Measurements from ENCODE around the gene ANKH. TPM values are rescaled to one million over a fixed set of nuclear protein-coding genes. Genes with fewer than 3 reads are reported as not detected.
A peak's percentile ranks its signal among the peaks of the same experiment; 100 is the strongest.

The ANKH gene
- polyA plus RNA-seq, 3 donors: 2.4 to 6.3 (median 3.1) TPM

GRCh38 chr5:14696851-14697250 is 174.7 kb downstream of the ANKH start:
- no peak overlapping the region for H3K9ac ChIP-seq (ENCODE audit: insufficient read depth, low read length, poor library complexity, severe bottlenecking)
- H4K20me1 ChIP-seq (ENCODE audit: insufficient read depth, low read length): peaks cover 63% of the 10 kb centered on the region
- WGBS (ENCODE audit: insufficient coverage): 100% methylated on average over 2 of the region's 3 CpGs
- no peaks in the 10 kb centered on the region for H3K27me3 ChIP-seq (ENCODE audit: control insufficient read depth in 2 of 2, insufficient read depth in 2 of 2, low read length in 2 of 2)
- H3K4me3 Mint-ChIP-seq: no peak overlapping the region
- peaks cover 80 to 87% of the 10 kb centered on the region in 2 donors for H3K36me3 Mint-ChIP-seq
- H3K79me2 ChIP-seq (ENCODE audit: insufficient read depth, low read length): no peaks in the 10 kb centered on the region
- no peaks in the 10 kb centered on the region for H3K9me3 ChIP-seq (replicated peaks in 1 of 2; ENCODE audit: control insufficient read depth in 1 of 2, insufficient read depth in 1 of 2, low read length in 2 of 2)
- H3K36me3 ChIP-seq (replicated peaks in 1 of 2; ENCODE audit: control insufficient read depth in 1 of 2, insufficient read depth in 2 of 2, low read length in 2 of 2): peaks cover 69 to 93% of the 10 kb centered on the region in 2 donors
- no peaks in the 10 kb centered on the region for H3K9me3 Mint-ChIP-seq
- no peak for DNase-seq
- no peak overlapping the region for H3K4me3 ChIP-seq (replicated peaks in 1 of 3; ENCODE audit: low read depth in 2 of 3, low read length in 3 of 3)
- no peak for TF ChIP-seq CTCF (IDR thresholded peaks at IDR 0.05)
- no peak overlapping the region for H2AFZ ChIP-seq (ENCODE audit: insufficient read depth, low read depth, low read length, poor library complexity, severe bottlenecking)
- peaks cover 7% of the 10 kb centered on the region for H3K4me1 Mint-ChIP-seq
- H3K27ac ChIP-seq (ENCODE audit: low read depth in 1 of 2, low read length in 2 of 2): no peak overlapping the region
- H3K4me1 ChIP-seq (ENCODE audit: control insufficient read depth in 1 of 2, insufficient read depth in 2 of 2, low read length in 2 of 2): peaks cover 8% of the 10 kb centered on the region in 2 donors
- no peak overlapping the region for H3K4me2 ChIP-seq (replicated peaks; ENCODE audit: extremely low read depth, low read length, poor library complexity, severe bottlenecking)
- peaks cover 0 to 2% (median 0%) of the 10 kb centered on the region in 3 donors for H3K27me3 Mint-ChIP-seq (ENCODE audit: low read depth in 3 of 3)
- H3K27ac Mint-ChIP-seq: peak overlapping the region in 1 of 7 donors; percentile 65
- intact Hi-C loops (cut with micrococcal nuclease): no loop called here

- Mint-ChIP-seq H3K9me3 (no peaks in the 10 kb centered on the region), H3K4me1 (peaks cover 5% of the 10 kb centered on the region), H3K27ac (no peak overlapping the region), H3K27me3 (ENCODE audit: low read depth in 3 of 3) (no peaks in the 10 kb centered on the region), H3K4me3 (no peak overlapping the region), H3K36me3 (peaks cover 82 to 86% of the 10 kb centered on the region in 2 donors)
- no peaks in the 10 kb centered on the region for H3K79me2 ChIP-seq (ENCODE audit: insufficient read depth, low read length)
- no peak for DNase-seq
- H4K20me1 ChIP-seq (ENCODE audit: insufficient read depth, low read length): peaks cover 56% of the 10 kb centered on the region
- H3K9me3 ChIP-seq (replicated peaks in 1 of 2; ENCODE audit: control insufficient read depth in 1 of 2, insufficient read depth in 1 of 2, low read length in 2 of 2): no peaks in the 10 kb centered on the region
- H3K4me3 ChIP-seq (replicated peaks in 1 of 3; ENCODE audit: low read depth in 2 of 3, low read length in 3 of 3): no peak overlapping the region
- no peaks in the 10 kb centered on the region for H3K27me3 ChIP-seq (ENCODE audit: control insufficient read depth in 2 of 2, insufficient read depth in 2 of 2, low read length in 2 of 2)
- H2AFZ ChIP-seq (ENCODE audit: insufficient read depth, low read depth, low read length, poor library complexity, severe bottlenecking): no peak overlapping the region
- H3K9ac ChIP-seq (ENCODE audit: insufficient read depth, low read length, poor library complexity, severe bottlenecking): no peak overlapping the region
- peaks cover 5% of the 10 kb centered on the region in 2 donors for H3K4me1 ChIP-seq (ENCODE audit: control insufficient read depth in 1 of 2, insufficient read depth in 2 of 2, low read length in 2 of 2)
- intact Hi-C loops (cut with micrococcal nuclease): no loop called here
- H3K27ac ChIP-seq (ENCODE audit: low read depth in 1 of 2, low read length in 2 of 2): no peak overlapping the region
- no CpG with 5 or more reads among the region's 1 CpG for WGBS (ENCODE audit: insufficient coverage)
- peaks cover 72 to 93% of the 10 kb centered on the region in 2 donors for H3K36me3 ChIP-seq (replicated peaks in 1 of 2; ENCODE audit: control insufficient read depth in 1 of 2, insufficient read depth in 2 of 2, low read length in 2 of 2)
- TF ChIP-seq CTCF (IDR thresholded peaks at IDR 0.05): no peak
- H3K4me2 ChIP-seq (replicated peaks; ENCODE audit: extremely low read depth, low read length, poor library complexity, severe bottlenecking): no peak overlapping the region
These were observed 175.5 kb downstream of the ANKH start for GRCh38 chr5:14696057-14696456.
